ENCODE data around the gene MTRF1L. TPM values are rescaled to one million over a fixed set of nuclear protein-coding genes. Genes with fewer than 3 reads are reported as not detected.

MTRF1L gene
- total RNA-seq, 1 experiment from 2014 or later, result 25.5 TPM

DNA sequence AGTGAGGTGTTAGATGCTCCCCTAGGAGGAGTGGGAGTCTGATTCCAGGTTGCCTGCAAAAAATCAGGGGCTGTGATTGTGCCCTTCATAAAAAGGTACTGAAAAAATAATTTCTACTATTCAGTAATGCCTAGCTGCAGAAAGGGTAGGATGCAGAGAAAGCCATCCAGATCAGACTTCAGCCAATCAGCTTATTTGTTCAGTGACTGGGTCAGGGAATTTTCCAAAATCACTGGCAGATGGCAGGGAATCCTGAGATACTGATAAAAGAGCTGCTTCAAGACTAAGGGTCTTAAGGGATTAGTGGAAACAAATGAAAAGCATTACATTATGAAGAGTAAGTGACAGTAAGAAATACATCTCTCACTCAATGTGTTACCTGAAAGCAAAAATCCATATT is 42.8 kb upstream of the MTRF1L start:
- ChIA-PET POLR2A (no interaction called here), CTCF (interaction anchor here (1.3 kb wide), 1 partner anchor 62 kb away, joined by 6 read pairs; no protein-coding TSS in a partner anchor)
- Mint-ChIP-seq H3K36me3 (ENCODE audit: insufficient read depth, unreplicated experiment) (no peaks in the 10 kb centered on the region), H3K27me3 (ENCODE audit: insufficient read depth, unreplicated experiment) (no peaks in the 10 kb centered on the region), H3K9me3 (ENCODE audit: unreplicated experiment) (peaks cover 11% of the 10 kb centered on the region), H3K27ac (ENCODE audit: low read depth, unreplicated experiment) (no peak overlapping the region), H3K4me3 (ENCODE audit: unreplicated experiment) (no peak overlapping the region), H3K4me1 (ENCODE audit: insufficient read depth, unreplicated experiment) (peaks cover 8% of the 10 kb centered on the region)
- no TSS peak for BruUV-seq (replicated peaks)
- intact Hi-C loops (cut with micrococcal nuclease), result no loop called here
- TF ChIP-seq, protein P1, sequence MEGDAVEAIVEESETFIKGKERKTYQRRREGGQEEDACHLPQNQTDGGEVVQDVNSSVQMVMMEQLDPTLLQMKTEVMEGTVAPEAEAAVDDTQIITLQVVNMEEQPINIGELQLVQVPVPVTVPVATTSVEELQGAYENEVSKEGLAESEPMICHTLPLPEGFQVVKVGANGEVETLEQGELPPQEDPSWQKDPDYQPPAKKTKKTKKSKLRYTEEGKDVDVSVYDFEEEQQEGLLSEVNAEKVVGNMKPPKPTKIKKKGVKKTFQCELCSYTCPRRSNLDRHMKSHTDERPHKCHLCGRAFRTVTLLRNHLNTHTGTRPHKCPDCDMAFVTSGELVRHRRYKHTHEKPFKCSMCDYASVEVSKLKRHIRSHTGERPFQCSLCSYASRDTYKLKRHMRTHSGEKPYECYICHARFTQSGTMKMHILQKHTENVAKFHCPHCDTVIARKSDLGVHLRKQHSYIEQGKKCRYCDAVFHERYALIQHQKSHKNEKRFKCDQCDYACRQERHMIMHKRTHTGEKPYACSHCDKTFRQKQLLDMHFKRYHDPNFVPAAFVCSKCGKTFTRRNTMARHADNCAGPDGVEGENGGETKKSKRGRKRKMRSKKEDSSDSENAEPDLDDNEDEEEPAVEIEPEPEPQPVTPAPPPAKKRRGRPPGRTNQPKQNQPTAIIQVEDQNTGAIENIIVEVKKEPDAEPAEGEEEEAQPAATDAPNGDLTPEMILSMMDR (IDR thresholded peaks at IDR 0.05; ENCODE audit: unreplicated experiment), result no peak
- DNase-seq (ENCODE audit: unreplicated experiment), result no peak

DNA sequence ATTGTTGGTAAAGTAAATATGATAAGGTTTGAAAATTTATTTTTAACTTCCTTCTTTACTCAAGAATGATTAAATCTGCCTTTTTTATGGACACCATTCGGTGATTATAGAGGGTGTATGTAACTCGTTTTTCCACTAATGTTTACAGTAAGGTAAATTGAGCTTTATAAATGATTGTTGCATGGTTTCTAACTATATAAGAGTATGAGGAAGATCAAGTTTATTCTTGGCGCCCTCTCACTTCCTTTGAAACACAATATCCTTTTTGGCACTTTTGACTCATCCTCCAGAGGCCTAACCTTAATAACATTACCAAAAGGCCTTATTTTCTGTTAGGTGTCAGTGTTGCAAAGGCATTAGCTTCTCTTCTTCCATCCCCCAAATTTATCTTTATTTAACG is 41.8 kb upstream of the MTRF1L start:
- no peaks in the 10 kb centered on the region for H3K36me3 Mint-ChIP-seq (ENCODE audit: insufficient read depth, unreplicated experiment)
- ChIA-PET CTCF (interaction anchor here (1.0 to 1.3 kb wide), 2 partner anchors 63 to 187 kb away, joined by 3 to 6 read pairs; no protein-coding TSS in a partner anchor), POLR2A (no interaction called here)
- H3K4me3 Mint-ChIP-seq (ENCODE audit: unreplicated experiment), result no peak overlapping the region
- DNase-seq (ENCODE audit: unreplicated experiment), result no peak
- peaks cover 8% of the 10 kb centered on the region for H3K4me1 Mint-ChIP-seq (ENCODE audit: insufficient read depth, unreplicated experiment)
- no peak overlapping the region for H3K27ac Mint-ChIP-seq (ENCODE audit: low read depth, unreplicated experiment)
- intact Hi-C loops (cut with micrococcal nuclease), result no loop called here
- no TSS peak for BruUV-seq (replicated peaks)
- no peaks in the 10 kb centered on the region for H3K27me3 Mint-ChIP-seq (ENCODE audit: insufficient read depth, unreplicated experiment)
- H3K9me3 Mint-ChIP-seq (ENCODE audit: unreplicated experiment), result peaks cover 11% of the 10 kb centered on the region
- TF ChIP-seq, protein P1 (IDR thresholded peaks at IDR 0.05; ENCODE audit: unreplicated experiment), result no peak

DNA sequence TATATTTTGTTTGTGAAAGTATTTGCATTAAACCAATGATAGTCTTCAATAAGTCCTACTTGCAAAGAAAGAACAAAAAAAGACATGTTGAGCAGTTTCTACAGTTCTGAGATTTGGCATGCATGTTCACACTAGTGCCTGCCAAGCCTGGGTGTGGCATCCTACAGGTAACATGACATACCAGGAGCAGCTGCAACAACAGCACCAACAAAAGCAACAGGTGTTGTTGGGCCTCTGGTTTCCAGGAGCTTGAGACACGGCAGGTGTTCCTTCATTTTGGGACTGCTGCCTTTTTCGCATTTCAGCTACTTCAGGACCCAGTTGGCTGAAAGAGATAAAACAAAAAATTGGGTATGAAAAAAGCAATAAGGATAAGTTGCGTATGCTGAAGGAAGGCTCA is 41.2 kb upstream of the MTRF1L start:
- CTCF ChIA-PET, result no interaction called here
- peaks cover 11% of the 10 kb centered on the region for H3K9me3 Mint-ChIP-seq (ENCODE audit: unreplicated experiment)
- TF ChIP-seq, protein P1 (IDR thresholded peaks at IDR 0.05; ENCODE audit: unreplicated experiment), result no peak
- H3K36me3 Mint-ChIP-seq (ENCODE audit: insufficient read depth, unreplicated experiment), result no peaks in the 10 kb centered on the region
- no peak overlapping the region for H3K4me3 Mint-ChIP-seq (ENCODE audit: unreplicated experiment)
- no TSS peak for BruUV-seq (replicated peaks)
- H3K4me1 Mint-ChIP-seq (ENCODE audit: insufficient read depth, unreplicated experiment), result peaks cover 8% of the 10 kb centered on the region
- peak; percentile 27 for DNase-seq (ENCODE audit: unreplicated experiment)
- intact Hi-C loops (cut with micrococcal nuclease), result no loop called here
- POLR2A ChIA-PET, result interaction anchor here (0.7 kb wide), 2 partner anchors 12 to 684 kb away, joined by 3 to 5 read pairs; no protein-coding TSS in a partner anchor
- H3K27ac Mint-ChIP-seq (ENCODE audit: low read depth, unreplicated experiment), result no peak overlapping the region
- H3K27me3 Mint-ChIP-seq (ENCODE audit: insufficient read depth, unreplicated experiment), result no peaks in the 10 kb centered on the region

DNA sequence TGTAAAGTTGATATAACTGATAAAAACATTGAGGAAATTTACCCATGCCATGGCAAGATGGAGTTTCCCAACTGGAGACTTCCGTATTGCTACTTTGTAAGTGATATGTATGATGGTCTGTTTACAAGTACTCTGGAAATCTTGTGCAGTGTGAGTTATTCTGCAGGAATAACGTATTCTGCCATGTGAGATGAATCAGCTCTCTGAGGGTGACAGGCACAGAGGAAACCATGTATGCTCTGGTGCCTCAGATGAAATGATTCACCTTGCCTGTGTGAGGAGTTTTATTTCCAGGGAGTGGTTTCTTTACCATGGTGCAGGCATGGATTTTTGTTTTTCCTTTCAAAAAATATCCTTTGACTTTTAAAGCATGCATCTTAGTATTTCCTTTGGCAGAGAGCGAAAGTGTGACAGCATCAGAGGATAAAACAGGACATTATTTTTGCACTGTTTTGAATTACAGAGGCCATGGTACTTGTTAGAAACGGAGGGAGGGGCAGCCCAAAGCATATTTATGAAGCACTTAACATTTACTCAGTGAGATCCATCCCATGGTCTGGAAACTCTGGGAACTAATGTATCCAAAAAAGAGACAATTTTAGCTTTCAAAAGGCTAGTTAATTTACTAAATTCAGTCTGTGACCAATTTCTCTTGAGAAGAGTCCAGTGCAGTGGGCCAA is 36.0 kb upstream of the MTRF1L start:
- Mint-ChIP-seq H3K36me3 (ENCODE audit: insufficient read depth, unreplicated experiment) (peaks cover 7% of the 10 kb centered on the region), H3K4me1 (ENCODE audit: insufficient read depth, unreplicated experiment) (peaks cover 9% of the 10 kb centered on the region), H3K9me3 (ENCODE audit: unreplicated experiment) (no peaks in the 10 kb centered on the region), H3K27me3 (ENCODE audit: insufficient read depth, unreplicated experiment) (no peaks in the 10 kb centered on the region), H3K27ac (ENCODE audit: low read depth, unreplicated experiment) (no peak overlapping the region), H3K4me3 (ENCODE audit: unreplicated experiment) (no peak overlapping the region)
- BruUV-seq (replicated peaks), result no TSS peak
- ChIA-PET POLR2A (interaction anchor here (1.0 kb wide), 1 partner anchor 35 kb away, joined by 3 read pairs; no protein-coding TSS in a partner anchor), CTCF (interaction anchor here (0.6 to 2.3 kb wide), 5 partner anchors 66 to 625 kb away, joined by 3 to 9 read pairs (median 3); no protein-coding TSS in a partner anchor)
- intact Hi-C loops (cut with micrococcal nuclease), result no loop called here
- DNase-seq (ENCODE audit: unreplicated experiment), result no peak
- TF ChIP-seq, protein P1 (IDR thresholded peaks at IDR 0.05; ENCODE audit: unreplicated experiment), result no peak
